GM21737 (cell line): Measurements from ENCODE around the gene FAM98B.

Experiments
- ATAC-seq: cut with Tn5 transposase; IDR thresholded peaks from one replicate; pipeline ENCODE4 v1.9.1; 2021; ENCODE audit warnings: mild to moderate bottlenecking, moderate library complexity; ENCODE audit not compliant: unreplicated experiment

The FAM98B gene

DNA sequence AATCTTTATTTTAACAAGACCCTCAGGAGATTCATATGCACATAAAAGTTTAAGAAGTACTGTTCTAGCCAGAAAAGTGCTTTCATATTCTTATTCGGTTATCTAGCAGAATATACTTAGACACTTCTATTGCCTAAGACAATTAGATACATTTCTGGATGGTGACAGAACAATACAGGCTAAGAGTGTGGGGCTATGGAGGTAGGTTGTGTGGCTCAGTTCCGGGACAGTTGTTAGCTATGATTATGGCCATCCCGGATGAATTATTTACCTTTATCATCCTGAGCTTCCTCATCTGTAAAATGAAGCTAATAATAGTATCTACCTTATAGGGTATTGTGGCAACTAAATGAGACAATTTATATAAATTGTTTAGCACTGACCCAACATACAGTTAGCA, 6.6 kb downstream of the FAM98B start:
- no peak for ATAC-seq

DNA sequence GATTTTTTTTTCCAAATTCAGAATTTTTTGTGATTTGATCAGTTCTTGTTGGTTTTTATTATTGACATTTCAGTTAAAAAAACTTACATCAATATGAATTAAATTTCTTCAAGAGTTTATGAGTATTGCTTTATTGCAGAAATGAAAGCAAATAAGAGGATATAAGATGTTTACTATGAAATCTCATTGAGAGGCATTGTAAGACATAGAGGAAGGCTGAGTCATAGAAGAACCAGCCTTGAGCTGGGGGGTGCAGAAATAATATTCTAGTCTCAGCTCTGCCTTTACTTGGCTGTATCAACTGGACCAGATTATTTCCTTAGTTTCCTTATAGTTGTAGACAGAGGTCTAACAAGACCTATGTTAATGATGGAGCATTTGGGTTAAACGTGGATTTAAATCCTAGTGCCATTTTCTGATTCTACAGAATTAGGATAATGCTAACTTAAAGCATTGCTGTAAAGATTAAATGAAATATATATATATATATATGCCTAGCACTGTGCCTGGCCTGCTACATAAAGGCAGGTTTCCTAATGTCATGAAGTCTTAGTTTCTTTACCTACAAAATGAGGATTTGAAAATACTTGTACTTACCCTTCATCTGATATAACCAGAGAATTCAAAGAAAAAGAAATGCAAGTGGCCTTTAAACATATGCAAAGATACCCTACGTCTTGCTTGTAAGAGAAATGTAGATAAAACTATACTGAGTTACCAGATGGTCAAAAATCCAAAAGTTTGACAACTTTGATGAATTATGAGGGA, 7.3 kb downstream of the FAM98B start:
- peak; percentile 51 for ATAC-seq

DNA sequence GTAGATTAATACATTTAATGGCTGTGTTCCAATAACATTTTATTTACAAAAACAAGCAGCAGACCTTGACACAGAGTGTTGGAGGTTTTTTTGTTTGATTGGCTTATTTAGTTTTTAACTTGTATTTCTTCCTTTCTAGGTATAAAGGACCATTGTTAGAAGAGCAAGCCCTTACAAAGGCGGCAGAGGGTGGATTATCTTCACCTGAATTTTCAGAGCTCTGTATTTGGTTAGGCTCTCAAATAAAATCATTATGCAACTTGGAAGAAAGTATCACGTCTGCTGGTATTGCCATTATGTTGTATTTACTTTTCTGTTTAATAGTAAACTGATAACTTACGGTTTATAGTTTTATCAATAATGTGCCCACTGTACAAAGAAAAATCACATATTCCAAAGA, 10.0 kb downstream of the FAM98B start:
- no peak for ATAC-seq

DNA sequence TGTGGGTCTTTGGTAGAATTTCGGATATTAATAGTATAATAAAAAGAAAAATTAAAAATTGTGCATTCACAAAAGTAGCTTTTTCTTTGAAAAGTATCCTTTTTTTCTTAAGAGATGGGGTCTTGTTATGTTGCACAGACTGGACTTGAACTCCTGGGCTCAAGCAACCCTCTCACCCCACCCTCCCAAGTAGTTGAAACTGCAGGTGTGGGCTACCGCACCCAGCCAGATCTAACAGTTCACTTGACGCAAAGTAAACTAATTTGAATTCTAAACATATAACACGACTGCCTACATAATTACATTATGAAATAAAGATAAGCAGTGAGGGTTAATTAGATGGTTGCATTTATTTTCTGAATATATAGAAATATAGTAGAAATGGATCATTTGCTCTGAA, 10.7 kb downstream of the FAM98B start:
- ATAC-seq = no peak

DNA sequence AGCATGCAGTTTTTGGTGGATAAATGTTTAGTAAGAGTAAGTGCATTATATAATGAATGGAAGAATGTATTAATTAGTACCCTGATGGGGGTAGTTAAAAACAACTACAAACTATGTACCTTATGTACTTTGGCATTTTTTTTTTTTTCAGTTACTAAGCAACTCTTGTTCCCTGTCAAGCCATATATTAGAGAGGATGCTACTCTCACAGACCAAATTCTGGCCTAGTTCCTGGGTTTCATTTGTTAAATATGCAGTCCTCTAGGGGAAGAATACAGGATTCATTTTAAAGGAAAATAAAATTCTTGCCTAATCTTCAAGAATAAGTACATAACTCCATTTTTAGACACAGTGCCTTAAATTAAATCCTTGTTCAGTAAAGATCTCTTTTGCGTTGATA, 16.9 kb downstream of the FAM98B start:
- no peak for ATAC-seq

DNA sequence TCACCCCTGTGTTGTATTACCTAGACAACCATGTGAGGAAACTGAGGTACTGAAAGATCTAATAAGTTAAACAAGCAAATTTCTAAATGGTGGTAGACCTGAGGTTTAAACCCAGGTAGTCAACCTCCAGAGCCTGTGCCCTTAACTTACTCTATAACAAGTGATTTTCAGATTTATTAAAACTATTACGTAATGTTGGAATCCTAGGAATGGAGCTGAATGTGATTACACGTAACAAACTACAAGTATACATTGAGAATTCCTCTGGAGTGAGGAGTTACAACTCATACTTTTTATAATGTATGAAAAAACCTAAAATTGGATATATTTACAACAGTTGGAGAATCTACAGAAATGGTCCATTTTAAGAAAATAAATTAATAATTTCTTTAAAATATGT, 18.0 kb downstream of the FAM98B start:
- ATAC-seq = no peak

DNA sequence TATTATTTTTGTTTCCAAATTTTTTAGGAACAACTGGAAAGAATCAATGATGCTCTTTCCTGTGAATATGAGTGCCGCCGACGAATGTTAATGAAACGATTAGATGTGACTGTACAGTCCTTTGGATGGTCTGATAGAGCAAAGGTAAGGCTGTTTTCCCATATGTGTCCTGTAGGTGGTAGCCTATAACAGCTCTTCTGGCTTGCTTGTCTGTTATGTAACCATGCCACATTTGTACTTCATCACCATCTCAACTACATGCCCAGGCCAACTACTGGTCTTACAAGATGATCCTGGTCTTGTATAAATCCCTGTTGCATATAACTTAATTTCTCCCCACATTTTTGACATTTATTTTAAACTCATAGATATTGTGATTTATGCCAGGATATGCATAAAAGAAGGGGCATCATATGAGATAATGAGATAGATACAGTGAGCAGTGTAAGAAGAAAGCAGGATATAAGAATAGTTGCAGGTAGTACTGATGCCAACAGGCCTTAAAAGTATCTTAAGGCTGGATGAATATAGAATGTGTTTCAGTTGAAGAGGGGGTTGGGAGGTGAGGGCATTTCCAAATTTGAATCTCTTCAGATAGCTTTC, 20.3 kb downstream of the FAM98B start:
- peak; percentile 84 for ATAC-seq

DNA sequence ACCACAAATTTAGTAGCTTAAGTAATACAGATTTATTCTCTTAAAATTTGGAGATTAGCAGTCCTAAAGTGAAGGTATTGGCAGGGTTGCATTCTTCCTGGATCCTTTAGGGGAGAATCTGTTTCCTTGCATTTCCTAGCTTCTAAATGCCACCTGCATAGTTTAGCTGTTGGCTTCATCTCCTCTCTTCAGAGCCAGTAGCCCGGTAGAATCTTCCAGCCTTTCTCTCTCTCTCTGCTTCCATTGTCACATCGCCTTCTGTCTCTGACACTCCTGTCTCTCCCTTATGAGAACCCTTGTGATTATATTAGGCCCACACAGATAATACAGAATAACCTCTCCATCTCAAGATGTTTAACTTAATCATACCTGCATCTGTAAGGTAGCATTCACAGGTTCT, 21.4 kb downstream of the FAM98B start:
- no peak for ATAC-seq

DNA sequence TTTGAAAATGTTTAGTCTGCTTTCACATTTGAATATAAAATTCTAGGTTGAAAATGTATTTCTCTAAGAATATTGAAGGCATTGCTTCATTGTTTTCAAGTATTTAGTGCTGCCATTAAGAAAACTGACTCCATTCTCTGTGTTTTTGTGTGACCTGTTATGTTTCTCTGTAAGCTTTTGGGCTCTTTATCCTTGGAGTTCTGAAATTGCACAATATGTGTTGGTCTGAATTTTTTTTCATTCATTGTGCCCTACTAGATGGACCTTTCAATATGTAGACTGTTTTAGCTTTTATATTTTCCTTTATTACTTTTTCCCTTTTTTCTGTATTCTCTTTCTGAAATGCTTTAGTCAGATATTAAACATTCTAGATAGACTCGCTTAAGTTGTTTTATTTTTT, 22.2 kb downstream of the FAM98B start:
- no peak for ATAC-seq

DNA sequence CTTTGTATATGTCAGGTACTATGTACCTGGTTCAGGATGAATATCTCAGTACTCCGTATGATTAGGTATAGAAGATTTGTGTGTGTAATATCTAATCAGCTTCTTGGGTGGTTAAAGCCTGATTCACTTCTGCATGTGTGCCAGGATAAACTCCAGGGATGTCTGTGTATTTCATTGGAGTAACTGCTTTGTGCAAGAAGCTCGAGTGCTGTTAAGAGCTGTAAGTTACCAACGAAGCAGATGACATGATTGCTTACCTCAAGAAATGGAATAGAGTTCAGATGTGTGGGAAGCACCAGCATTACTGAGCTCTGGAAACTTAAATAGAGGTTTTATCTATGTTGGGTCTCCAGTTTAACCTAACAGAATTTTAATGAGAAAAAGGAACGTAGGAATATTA, 23.7 kb downstream of the FAM98B start:
- ATAC-seq = no peak

DNA sequence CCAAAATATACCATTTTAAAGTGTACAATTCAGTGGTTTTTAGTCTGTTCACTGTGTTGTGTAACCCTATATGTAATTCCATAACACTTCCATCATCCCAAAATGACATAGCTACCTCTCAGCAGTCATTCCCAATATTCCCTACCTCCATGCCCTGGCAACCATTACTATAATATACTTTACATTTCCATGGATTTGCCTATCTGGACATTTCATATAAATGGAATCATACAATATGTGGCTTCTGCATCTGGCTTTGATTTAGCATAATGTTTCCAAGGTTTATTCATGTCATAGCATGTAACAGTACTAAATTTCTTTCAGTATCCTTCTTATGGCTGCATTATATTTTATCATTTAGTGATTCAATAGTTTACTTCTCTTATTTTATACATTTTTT, 25.3 kb downstream of the FAM98B start:
- ATAC-seq = no peak

DNA sequence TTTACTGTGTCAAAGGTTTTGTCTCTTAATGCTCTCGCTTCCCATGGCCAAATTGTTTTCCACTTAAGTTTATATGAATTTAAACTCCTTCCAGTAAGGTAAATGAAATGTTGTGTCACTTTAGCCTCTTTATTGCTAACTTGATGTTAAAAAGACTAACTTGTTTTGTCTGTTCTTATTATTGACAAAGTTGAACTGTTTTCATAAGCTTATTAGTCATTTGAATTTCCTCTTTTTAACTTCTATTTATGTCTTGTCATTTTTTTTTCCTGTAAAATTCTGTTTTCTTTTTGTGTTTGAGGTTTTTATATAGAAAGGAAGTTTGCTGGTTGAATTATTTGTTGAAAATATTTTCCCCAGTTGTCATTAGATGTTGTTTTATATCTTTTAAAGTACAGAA, 25.8 kb downstream of the FAM98B start:
- ATAC-seq = no peak

DNA sequence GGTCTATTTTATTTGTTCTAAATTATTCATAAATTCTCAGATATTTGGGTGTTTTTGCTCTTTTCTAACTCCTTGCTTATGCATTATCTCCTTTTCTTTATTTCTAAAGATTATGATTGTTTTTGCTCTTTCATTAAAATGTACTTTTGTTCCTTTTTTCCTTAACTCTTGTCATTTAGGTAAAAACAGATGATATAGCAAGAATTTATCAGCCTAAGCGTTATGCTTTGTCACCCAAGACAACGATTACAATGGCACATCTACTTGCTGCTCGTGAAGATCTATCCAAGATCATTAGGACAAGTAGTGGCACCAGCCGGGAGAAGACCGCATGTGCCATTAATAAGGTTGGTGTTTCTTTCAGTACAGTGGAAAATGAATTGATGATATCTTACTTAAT, 27.2 kb downstream of the FAM98B start:
- no peak for ATAC-seq

DNA sequence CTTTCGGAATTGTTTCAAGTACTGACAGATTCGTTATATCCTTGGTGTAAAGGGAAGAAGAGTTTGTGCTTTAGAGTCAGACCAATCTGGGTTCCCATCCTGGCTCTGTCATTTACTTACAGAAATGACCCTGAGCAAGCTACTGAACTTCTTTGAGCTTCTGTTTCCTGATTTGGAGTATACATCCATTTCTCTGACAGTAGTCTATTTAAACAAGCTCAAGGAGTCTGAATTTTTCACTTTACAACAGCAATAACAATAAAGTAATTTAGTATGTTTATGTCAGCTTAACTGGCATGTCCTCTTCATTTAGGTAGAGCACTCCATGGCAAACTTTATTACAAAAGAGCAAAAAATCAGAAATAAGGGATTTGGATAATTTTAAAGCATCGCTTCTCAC, 27.8 kb downstream of the FAM98B start:
- ATAC-seq = no peak

DNA sequence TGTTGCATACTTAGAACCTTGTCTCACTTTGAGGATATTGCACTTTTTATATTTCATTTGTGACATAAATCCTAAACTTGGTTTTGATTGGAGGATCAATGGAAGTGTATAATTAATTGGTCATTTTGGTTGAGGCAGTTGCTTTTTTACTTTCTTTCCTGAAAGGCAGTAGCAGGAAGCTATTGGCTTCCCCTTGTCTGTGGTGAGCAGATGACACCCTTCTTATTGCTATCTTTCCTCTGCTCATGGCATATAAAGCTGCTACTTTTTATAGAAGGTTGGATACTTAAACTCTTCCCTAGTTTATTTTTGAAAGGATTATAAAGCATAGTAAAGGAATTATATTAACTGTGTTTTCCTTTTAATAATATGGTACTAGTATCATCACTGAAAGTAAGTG, 28.6 kb downstream of the FAM98B start:
- no peak for ATAC-seq

DNA sequence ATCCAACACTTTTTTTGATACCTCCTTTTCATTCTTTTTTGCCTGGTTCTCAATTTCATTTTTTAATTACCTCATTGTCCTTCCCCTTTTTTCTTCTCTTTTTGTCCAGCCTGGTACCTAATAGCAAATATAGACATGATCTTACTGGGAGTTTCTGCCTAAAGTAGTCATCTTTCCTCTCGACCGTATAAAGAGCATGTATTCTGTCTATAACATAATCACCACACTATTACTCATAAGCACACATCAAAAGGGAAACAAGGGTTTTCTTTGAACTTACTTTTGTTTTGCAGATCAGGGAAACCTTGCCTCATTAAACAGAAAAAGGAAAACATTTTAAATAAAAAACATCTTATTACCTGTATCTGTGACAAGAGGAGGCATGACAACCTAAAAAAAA, 33.0 kb downstream of the FAM98B start:
- ATAC-seq = no peak

DNA sequence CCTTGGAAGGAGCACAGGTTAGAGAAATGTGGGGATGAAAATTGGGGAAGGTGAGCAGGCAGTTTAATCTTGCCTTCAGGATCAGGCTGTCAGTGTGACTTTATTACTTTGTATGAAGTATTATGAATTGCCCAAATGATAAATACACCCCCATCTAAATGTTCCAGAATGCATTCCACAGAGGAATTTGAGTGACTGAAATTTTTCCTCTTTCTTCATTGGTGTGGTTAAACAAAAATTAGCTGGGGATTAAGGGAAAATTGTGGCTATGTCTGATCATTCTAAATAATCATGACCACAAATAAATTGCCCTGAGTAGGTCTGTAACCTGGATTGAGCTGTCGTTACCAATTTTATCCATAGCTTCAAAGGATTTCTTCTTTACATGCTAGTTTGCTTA, 33.5 kb downstream of the FAM98B start:
- ATAC-seq = no peak

DNA sequence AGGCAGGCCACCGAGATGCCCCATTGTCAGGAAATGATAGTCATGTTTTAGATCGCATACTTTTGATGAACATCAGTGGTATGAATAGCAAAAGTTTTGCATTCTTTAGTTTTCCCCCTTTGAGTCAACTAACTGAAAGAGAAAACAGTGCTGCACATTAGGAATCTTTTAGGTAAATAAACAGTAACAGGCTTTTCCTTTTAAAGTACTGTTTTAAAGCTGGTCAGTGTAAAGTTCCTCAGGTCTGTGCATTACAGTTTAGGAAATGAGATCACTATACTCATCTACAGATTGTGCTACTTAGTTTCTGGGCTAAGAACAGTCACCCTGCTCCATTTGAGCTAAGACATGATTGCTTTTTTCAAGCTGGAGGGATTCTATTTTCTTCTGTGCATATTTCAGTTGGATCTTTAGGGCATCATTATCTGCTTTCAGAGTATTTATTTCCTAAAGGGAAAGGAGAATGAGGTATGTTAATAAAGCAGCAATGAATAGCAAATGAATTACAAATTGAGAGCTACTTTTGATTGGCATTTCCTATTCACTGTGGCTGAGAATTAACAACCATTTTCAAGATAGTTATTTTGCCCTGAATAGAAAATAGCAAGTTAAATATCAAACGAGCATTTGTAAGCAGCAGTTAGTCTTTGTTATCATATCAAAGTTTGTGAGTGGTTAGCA, 36.5 kb downstream of the FAM98B start:
- no peak for ATAC-seq

DNA sequence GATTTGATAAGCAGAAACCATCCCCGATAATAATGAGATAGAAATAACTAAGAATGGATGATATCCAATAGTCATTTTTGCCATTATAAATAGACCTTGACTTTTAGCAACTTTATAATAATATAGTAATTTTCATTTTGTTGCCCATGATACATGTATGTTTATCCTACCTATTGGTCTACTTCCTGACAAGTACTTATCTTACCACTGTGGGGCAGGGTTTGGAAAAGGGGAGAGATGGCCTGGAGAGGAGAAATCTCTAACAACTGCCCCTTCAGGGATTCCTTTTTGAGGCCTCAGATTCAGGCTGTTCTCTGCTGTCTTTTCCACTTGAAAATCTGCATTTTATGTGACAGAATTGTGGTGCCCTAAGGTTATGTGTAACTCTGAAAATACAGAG, 42.2 kb downstream of the FAM98B start:
- ATAC-seq = no peak

DNA sequence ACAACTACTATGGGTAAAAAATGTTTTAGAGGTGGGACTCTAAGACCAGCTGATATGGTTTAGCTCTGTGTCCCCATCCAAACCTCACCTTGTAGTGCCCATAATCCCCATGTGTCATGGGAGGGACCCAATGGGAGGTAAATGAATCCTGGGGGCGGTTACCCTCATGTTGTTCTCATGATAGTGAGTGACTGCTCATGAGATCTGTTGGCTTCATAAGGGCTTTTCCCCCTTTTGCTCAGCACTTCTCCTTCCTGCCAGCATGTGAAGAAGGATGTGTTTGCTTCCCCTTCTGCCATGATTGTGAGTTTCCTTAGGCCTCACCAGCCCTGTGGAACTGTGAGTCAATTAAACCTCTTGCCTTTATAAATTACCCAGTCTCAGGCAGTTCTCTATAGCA, 45.7 kb downstream of the FAM98B start:
- ATAC-seq = no peak

DNA sequence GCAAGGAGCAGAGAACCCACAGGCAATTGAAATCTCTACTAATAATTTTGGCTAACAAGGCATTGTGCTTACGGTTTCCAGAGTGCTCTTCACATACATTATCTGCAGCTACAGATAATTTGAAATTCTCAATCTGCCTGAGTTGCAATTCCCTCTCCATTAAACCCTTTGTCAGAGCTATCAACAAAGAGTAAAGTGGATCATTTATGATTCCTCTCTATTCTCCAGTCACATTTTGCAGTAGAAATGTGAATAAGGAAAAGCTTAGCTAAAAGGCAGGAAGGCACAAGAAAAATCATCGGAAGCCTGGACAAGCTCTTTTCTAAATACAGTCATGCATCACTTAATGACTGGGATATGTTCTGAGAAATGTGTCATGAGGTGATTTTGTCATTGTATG, 49.6 kb downstream of the FAM98B start:
- ATAC-seq = no peak

DNA sequence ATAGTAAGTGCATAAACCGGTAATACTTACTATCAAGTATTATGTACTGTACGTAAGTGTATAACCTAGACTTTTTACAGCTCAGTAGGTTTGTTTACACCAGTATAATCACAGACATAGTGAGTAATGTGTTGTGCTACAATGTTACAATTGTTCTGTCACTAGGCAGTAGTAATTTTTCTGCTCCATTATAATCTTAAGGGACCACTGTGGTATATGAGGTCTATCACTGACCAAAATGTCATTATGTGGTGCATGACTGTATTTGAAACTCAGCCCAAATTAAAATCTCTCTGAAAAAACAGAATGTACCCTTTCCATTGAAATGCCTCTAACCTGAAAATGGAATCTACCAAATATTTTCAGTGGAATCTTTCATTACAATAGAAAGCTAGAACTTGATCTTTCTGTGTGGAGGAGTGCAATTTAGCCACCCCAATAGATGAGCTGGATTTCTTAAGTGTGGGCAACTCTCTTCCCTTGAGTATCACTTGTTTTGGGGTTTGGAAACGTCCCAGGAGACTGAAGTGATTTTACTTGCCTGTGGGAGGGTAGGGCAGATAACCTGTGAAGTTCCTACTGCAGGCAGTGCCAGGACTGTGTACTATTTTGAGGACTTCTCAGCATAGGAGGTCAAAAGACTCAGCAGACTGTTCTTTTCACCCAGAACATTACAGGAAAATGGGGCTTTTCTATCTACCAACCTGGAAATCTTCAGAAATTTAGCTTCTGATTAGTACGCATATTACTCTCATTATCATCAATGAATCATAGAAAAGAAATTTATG, 50.9 kb downstream of the FAM98B start:
- ATAC-seq = no peak
